Measurements from ENCODE around the gene ARNT2. TPM values are rescaled to one million over a fixed set of nuclear protein-coding genes. Genes with fewer than 3 reads are reported as not detected.
A peak's percentile ranks its signal among the peaks of the same experiment; 100 is the strongest.

The ARNT2 gene
- total RNA-seq, 1 donor from 2014 or later, result 0.26 TPM

DNA sequence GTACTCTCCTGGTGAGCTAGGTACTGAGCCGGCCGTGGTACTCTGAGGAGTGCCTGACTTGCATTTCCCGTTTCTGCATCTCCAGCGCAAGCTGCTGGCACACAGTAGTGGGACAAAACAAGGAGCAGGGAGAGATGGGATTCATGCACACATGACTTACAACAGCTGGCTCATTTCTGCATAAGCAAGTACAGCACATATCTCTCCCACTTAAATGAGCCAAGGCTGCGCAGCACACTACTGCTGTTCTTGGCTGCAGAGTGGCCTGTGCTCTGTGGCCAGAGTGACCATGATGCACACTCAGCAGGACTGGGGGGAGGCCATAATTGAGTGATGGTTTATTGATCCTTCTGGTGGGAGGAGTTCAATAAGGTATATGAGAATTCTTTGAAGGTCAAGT, 231.8 kb downstream of the ARNT2 start:
- TF ChIP-seq, protein P1, sequence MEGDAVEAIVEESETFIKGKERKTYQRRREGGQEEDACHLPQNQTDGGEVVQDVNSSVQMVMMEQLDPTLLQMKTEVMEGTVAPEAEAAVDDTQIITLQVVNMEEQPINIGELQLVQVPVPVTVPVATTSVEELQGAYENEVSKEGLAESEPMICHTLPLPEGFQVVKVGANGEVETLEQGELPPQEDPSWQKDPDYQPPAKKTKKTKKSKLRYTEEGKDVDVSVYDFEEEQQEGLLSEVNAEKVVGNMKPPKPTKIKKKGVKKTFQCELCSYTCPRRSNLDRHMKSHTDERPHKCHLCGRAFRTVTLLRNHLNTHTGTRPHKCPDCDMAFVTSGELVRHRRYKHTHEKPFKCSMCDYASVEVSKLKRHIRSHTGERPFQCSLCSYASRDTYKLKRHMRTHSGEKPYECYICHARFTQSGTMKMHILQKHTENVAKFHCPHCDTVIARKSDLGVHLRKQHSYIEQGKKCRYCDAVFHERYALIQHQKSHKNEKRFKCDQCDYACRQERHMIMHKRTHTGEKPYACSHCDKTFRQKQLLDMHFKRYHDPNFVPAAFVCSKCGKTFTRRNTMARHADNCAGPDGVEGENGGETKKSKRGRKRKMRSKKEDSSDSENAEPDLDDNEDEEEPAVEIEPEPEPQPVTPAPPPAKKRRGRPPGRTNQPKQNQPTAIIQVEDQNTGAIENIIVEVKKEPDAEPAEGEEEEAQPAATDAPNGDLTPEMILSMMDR (IDR thresholded peaks at IDR 0.05; ENCODE audit: insufficient read depth, low read length, severe bottlenecking), result no peak
- Histone ChIP-seq H3K27me3 (ENCODE audit: control insufficient read depth, insufficient read depth, low read length) (no peaks in the 10 kb centered on the region), H3K36me3 (ENCODE audit: control insufficient read depth, insufficient read depth, low read length) (no peaks in the 10 kb centered on the region), H3K4me3 (ENCODE audit: low read depth, low read length) (no peak overlapping the region)
- DNase-seq (ENCODE audit: low read depth), result no peak
- no peak for FAIRE-seq

DNA sequence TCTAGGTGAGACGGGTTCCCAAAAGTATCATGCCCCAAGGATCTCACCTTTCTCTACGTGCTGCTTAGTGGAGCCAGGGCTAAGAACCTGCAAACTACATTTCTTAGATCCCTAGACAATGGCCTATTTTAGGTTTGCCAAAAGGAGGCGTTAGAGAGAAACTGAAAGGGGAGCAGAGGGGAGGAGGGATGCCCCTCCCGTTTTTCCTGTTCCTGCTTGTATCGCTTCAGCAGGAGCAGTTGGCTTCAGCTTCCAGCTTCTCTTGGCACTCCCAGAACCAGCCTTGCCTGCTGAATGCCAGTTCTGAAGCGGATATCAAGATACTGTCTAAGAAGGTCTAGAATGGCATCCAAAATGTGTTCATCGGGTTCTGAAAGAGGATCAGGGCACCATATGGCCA, 232.5 kb downstream of the ARNT2 start:
- FAIRE-seq (no peak), DNase-seq (ENCODE audit: low read depth) (peak; percentile 74)
- TF ChIP-seq, protein P1 (IDR thresholded peaks at IDR 0.05; ENCODE audit: insufficient read depth, low read length, severe bottlenecking), result peak; percentile 58

DNA sequence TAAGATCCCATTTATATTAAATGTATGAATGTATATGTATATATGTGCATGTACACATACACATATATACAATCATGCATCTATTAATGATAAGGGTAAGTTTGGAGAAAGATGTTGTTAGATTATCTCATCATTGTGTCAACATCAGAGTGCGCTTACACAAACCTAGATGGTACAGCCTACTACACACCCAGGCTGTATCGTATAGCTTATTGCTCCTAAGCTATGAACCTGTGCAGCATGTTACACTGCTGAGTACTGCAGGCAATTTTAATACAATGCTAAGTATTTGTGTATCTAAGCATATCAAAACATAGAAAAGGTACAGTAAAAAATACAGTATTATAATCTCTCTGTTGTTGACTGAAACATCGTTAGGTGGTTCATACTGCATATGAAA, 233.6 kb downstream of the ARNT2 start:
- DNase-seq (ENCODE audit: low read depth), result no peak
- Histone ChIP-seq H3K36me3 (ENCODE audit: control insufficient read depth, insufficient read depth, low read length) (no peaks in the 10 kb centered on the region), H3K4me3 (ENCODE audit: low read depth, low read length) (no peak overlapping the region), H3K27me3 (ENCODE audit: control insufficient read depth, insufficient read depth, low read length) (no peaks in the 10 kb centered on the region)
- FAIRE-seq, result no peak
- TF ChIP-seq, protein P1 (IDR thresholded peaks at IDR 0.05; ENCODE audit: insufficient read depth, low read length, severe bottlenecking), result no peak

More for the DNA sequence above, 232.5 kb downstream of the ARNT2 start:
- Histone ChIP-seq H3K36me3 (ENCODE audit: control insufficient read depth, insufficient read depth, low read length) (no peaks in the 10 kb centered on the region), H3K4me3 (ENCODE audit: low read depth, low read length) (no peak overlapping the region), H3K27me3 (ENCODE audit: control insufficient read depth, insufficient read depth, low read length) (no peaks in the 10 kb centered on the region)

DNA sequence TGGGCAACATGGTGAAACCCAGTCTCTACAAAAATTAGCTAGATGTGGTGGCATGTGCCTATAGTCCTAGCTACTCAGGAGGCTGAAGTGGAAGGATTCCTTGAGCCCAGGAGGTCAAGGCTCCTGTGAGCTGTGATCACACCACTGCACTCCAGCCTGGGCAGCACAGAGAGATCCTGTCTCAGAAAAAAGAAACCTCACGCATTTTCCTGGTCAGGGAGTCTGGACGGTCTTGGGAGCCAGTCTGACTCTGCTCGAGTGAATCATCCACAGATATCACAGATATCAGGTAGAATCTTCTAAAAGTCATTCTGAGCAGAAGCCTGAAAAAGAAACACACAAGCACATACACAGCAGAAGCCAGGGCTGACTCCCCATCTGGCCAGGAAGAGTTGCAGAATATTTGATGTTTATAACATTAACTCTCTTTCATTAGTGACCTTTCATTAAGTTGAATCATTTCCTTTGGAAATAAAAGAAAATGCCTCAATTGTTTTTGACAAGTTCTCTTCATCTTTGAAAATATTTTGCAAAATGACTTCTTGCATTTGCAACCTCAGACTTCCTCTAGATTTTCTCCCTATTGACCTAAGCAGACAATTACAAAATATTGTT, 234.5 kb downstream of the ARNT2 start:
- no peak for FAIRE-seq
- Histone ChIP-seq H3K4me3 (ENCODE audit: low read depth, low read length) (no peak overlapping the region), H3K36me3 (ENCODE audit: control insufficient read depth, insufficient read depth, low read length) (no peaks in the 10 kb centered on the region), H3K27me3 (ENCODE audit: control insufficient read depth, insufficient read depth, low read length) (no peaks in the 10 kb centered on the region)
- TF ChIP-seq, protein P1 (IDR thresholded peaks at IDR 0.05; ENCODE audit: insufficient read depth, low read length, severe bottlenecking), result no peak
- no peak for DNase-seq (ENCODE audit: low read depth)

DNA sequence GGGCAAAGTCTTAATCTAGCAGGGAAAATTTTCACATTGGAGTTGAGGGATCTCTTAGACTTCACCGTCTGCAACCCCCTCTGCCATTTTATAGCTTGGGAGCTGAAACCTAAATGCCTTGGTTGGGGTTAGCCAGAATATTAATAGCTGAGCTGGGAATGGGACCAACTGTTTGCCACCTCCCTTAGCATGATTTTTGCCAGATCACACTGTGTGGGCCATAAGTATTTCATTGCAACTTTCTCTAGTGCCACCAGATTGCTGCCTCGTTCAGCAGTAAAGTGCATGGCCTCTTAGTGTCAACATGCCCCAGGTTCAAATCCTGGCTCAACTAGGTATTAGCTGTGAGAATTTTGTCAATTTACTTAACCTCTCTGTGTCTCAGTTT, 235.0 kb downstream of the ARNT2 start:
- H3K27me3 ChIP-seq (ENCODE audit: control insufficient read depth, insufficient read depth, low read length), result no peaks in the 10 kb centered on the region
- DNase-seq (ENCODE audit: low read depth), result no peak

More for the DNA sequence above, 235.0 kb downstream of the ARNT2 start:
- TF ChIP-seq, protein P1 (IDR thresholded peaks at IDR 0.05; ENCODE audit: insufficient read depth, low read length, severe bottlenecking), result no peak
- no peak for FAIRE-seq
- H3K36me3 ChIP-seq (ENCODE audit: control insufficient read depth, insufficient read depth, low read length), result no peaks in the 10 kb centered on the region
- H3K4me3 ChIP-seq (ENCODE audit: low read depth, low read length), result no peak overlapping the region
